ENCODE measurements around the gene PTMS.

The PTMS gene

GRCh38 chr12:6766651-6767349, 637 bp downstream of the PTMS start (continued):
- TF ChIP-seq ZBTB44 (tag by site-specific recombination; IDR thresholded peaks at IDR 0.05) (no peak), ZBTB1 (tag by site-specific recombination; IDR thresholded peaks at IDR 0.05) (no peak), ZBTB7A (tag by site-specific recombination; IDR thresholded peaks at IDR 0.05; ENCODE audit: low read depth) (peak; percentile 63; the same call in 1 of the 2 replicates), ZNF311 (tag by site-specific recombination; IDR thresholded peaks at IDR 0.05; ENCODE audit: borderline replicate concordance) (no peak), ZNF555 (tag by site-specific recombination; conservative IDR thresholded peaks at IDR 0.05) (no peak), ZNF747 (tag by site-specific recombination; IDR thresholded peaks at IDR 0.05) (no peak), YY1 (tag by site-specific recombination; IDR thresholded peaks at IDR 0.05) (no peak), ZNF792 (tag by site-specific recombination; IDR thresholded peaks at IDR 0.05) (no peak), ZNF350 (tag by site-specific recombination; IDR thresholded peaks at IDR 0.05) (no peak), ZNF335 (tag by site-specific recombination; conservative IDR thresholded peaks at IDR 0.05) (no peak), ELK4 (IDR thresholded peaks at IDR 0.05; ENCODE audit: borderline replicate concordance, low read depth, low read length) (no peak), KLF10 (tag by site-specific recombination; IDR thresholded peaks at IDR 0.05) (no peak; the same call in 1 of the 2 replicates), ZNF544 (tag by site-specific recombination; IDR thresholded peaks at IDR 0.05) (no peak), ZNF280D (tag by site-specific recombination; IDR thresholded peaks at IDR 0.05) (no peak), GFI1B (tag by site-specific recombination; IDR thresholded peaks at IDR 0.05) (no peak), ZNF132 (tag by site-specific recombination; IDR thresholded peaks at IDR 0.05; ENCODE audit: borderline replicate concordance) (no peak), REPIN1 (tag by site-specific recombination; IDR thresholded peaks at IDR 0.05; ENCODE audit: low read depth) (no peak), ZNF140 (tag by site-specific recombination; IDR thresholded peaks at IDR 0.05) (no peak), SP7 (tag by site-specific recombination; IDR thresholded peaks at IDR 0.05) (peak; percentile 21; the same call in 1 of the 2 replicates), IKZF3 (tag by site-specific recombination; IDR thresholded peaks at IDR 0.05) (0 out of 2 replicates have a peak, but pooled peaks have one; percentile 35), ZNF138 (tag by site-specific recombination; IDR thresholded peaks at IDR 0.05; ENCODE audit: borderline replicate concordance) (no peak), ZNF558 (tag by site-specific recombination; IDR thresholded peaks at IDR 0.05) (no peak), CTCF (tag by site-specific recombination; IDR thresholded peaks at IDR 0.05) (peak; percentile 49; the same call in 1 of the 2 replicates), ZNF654 (tag by site-specific recombination; IDR thresholded peaks at IDR 0.05; ENCODE audit: low read depth) (no peak), ZNF670 (tag by site-specific recombination; IDR thresholded peaks at IDR 0.05; ENCODE audit: low read depth) (no peak), ZNF433 (tag by site-specific recombination; IDR thresholded peaks at IDR 0.05; ENCODE audit: low read depth) (no peak), TRIM28 (IDR thresholded peaks at IDR 0.05; ENCODE audit: borderline replicate concordance, low read length) (no peak), ZNF148 (tag by site-specific recombination; IDR thresholded peaks at IDR 0.05; ENCODE audit: borderline replicate concordance) (no peak), ZNF221 (tag by site-specific recombination; IDR thresholded peaks at IDR 0.05; ENCODE audit: borderline replicate concordance) (no peak)
